ENCODE results near the gene C12orf50. TPM values are rescaled to one million over a fixed set of nuclear protein-coding genes. Genes with fewer than 3 reads are reported as not detected.

C12orf50 gene, protein sequence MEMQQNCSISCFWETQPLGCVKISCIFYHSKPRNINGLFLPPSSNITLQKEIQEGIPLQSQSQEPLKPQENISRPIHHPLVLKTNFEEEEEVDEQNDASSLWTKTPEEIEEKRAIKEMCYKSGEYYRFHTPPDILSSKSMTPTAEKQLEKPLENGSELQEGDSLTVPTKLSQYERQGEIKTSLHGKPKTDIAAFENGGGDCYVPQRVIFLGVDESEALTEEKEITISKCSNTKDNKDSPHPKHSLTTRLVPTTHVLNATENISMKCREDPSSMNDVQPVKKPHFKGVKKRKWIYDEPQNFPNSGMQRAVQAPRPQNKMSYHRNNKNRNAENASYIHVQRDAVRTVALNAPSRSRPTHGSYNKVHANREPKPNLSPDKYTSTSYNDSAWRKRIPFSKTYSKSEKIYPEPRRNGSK
- total RNA-seq (2021; fragmentation: NEBNext Ultra II Directional; extraction: Animal tissue kit (Norgen Biotek cat#: 25700)): not detected
- long read RNA-seq: 0 reads

DNA sequence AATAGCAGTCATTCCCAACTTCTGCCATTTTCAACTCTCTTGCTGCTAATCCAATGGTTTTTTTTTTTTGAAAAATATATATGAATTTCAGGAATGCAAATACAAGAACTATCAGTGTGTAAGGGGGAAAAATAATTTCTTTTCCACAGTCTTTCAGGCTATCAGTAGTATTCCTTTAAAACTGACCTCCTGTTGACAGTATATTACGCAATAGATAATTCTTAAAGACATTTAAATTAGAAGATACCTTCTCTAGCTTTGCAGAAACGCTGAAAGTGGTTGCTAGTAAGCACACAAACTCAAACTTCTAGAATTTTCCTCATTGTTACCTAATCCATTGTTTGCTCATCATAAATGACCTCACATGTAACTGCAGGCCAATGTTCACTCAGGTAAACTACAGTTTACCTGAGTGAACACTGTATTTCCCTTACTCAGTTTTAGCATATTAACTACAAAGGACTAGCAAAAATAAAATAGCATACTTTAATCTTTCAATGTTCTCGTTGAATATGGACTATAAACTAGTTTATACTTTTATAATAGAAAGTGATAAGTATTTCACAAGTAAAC is at the start of gene C12orf50:
C12orf50 (minus strand) TSS at position 309 of the 573 bp plus-strand sequence. CDS start 2,439 bp downstream, outside the sequence.
- TF ChIP-seq, protein P1, sequence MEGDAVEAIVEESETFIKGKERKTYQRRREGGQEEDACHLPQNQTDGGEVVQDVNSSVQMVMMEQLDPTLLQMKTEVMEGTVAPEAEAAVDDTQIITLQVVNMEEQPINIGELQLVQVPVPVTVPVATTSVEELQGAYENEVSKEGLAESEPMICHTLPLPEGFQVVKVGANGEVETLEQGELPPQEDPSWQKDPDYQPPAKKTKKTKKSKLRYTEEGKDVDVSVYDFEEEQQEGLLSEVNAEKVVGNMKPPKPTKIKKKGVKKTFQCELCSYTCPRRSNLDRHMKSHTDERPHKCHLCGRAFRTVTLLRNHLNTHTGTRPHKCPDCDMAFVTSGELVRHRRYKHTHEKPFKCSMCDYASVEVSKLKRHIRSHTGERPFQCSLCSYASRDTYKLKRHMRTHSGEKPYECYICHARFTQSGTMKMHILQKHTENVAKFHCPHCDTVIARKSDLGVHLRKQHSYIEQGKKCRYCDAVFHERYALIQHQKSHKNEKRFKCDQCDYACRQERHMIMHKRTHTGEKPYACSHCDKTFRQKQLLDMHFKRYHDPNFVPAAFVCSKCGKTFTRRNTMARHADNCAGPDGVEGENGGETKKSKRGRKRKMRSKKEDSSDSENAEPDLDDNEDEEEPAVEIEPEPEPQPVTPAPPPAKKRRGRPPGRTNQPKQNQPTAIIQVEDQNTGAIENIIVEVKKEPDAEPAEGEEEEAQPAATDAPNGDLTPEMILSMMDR (IDR thresholded peaks at IDR 0.05): no peak
- peaks cover 5% of the 10 kb centered on the region for H3K9me3 Mint-ChIP-seq
- H3K4me3 Mint-ChIP-seq: no peak within 1 kb of the TSS
- H3K4me1 Mint-ChIP-seq (ENCODE audit: low read depth): no peaks in the 10 kb centered on the region
- peaks cover 5% of the 10 kb centered on the region; the same call in 1 of the 2 replicates for H3K36me3 Mint-ChIP-seq (ENCODE audit: low read depth)
- no peak for DNase-seq
- H3K27ac Mint-ChIP-seq: no peak within 1 kb of the TSS
- peaks cover 8% of the 10 kb centered on the region for H3K27me3 Mint-ChIP-seq (ENCODE audit: insufficient read depth)

DNA sequence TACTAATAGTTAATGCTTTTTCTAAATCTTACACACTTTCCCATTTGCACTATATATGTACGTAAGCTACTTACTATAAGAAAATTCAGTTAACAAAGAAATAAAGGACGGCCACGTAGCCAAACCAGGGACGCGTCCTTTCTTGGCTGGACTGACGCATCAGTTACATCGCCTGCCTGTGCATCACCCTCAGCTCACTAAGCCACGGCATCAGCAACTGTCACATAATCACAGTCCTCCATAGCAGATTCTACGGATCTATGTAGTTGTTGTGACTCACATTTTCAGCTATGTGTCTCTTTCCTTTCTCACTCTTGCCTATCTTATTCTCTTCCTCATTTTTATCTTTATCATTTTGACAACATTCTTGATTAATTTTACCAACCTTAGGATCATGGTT is 38.1 kb upstream of the C12orf50 start:
- no peak overlapping the region for H3K27ac Mint-ChIP-seq
- H3K4me3 Mint-ChIP-seq: no peak overlapping the region

DNA sequence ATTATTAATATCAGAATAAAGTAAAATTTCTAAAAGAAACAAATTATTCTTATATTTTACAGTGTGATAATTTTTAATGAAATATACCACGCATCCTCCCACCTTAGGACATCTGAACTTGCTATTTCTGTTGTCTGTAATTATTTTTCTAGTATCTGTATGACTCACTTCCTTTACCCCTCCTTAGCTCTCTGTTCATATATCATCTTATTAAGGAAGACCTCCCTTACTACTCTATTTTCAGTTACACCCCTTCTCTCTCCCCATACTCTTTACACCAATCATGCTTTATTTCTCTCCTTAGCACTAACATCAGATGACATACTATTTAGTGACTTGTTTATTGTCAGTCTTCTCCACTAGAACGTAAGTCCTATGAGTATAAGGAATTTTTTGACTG is 34.2 kb upstream of the C12orf50 start:
- peaks cover 28% of the 10 kb centered on the region for H3K4me1 Mint-ChIP-seq (ENCODE audit: low read depth)
- H3K9me3 Mint-ChIP-seq: no peaks in the 10 kb centered on the region
- H3K27me3 Mint-ChIP-seq (ENCODE audit: insufficient read depth): no peaks in the 10 kb centered on the region; the same call in none of the 2 replicates
- H3K36me3 Mint-ChIP-seq (ENCODE audit: low read depth): peaks cover 24% of the 10 kb centered on the region
- H3K4me3 Mint-ChIP-seq: no peak overlapping the region
- TF ChIP-seq, protein P1 (IDR thresholded peaks at IDR 0.05): no peak
- no peak for DNase-seq
- H3K27ac Mint-ChIP-seq: peak overlapping the region; percentile 15

More for the DNA sequence above, 38.1 kb upstream of the C12orf50 start:
- Mint-ChIP-seq H3K9me3 (no peaks in the 10 kb centered on the region), H3K36me3 (ENCODE audit: low read depth) (peaks cover 26% of the 10 kb centered on the region), H3K27me3 (ENCODE audit: insufficient read depth) (no peaks in the 10 kb centered on the region; the same call in none of the 2 replicates), H3K4me1 (ENCODE audit: low read depth) (peaks cover 22% of the 10 kb centered on the region)
- DNase-seq: no peak
- TF ChIP-seq, protein P1 (IDR thresholded peaks at IDR 0.05): no peak

DNA sequence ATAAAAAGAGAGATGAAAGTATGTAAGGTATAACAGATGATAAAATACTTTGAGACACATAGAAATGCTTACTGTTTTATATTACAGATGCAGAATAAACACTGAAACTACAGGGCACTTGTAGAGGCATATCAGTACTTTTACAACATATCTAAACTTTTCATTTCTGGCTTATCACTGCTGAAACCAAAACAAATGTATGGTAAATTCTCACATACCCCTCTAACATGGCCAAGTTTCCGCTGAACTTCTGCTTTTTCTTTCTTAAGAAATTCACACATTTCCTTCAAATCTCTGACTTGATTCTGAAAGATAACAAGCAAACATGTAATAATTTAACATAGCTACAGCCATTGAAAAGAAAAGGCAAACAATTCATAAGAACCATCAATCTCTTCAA is 33.3 kb upstream of the C12orf50 start:
- peaks cover 34% of the 10 kb centered on the region for H3K4me1 Mint-ChIP-seq (ENCODE audit: low read depth)

DNA sequence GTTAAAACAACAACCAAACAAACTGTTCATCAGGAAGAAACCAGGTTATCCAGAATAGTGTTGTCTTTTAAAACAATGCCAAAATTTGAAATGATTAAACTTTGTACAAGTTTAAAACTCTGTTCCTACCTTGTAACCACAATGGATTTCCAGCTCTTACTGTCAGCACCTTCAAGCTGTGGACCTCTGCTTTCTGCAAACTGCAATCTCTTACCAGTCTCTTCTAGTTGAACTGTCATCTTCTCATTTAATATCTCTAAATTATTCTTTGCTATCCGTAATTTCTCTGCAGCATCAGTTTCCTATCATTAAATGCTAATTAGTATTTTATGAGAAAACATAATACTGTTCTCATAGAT is 29.5 kb upstream of the C12orf50 start:
- H3K36me3 Mint-ChIP-seq (ENCODE audit: low read depth): peaks cover 29% of the 10 kb centered on the region
- H3K27me3 Mint-ChIP-seq (ENCODE audit: insufficient read depth): no peaks in the 10 kb centered on the region
- peaks cover 43% of the 10 kb centered on the region for H3K4me1 Mint-ChIP-seq (ENCODE audit: low read depth)
- peak overlapping the region; percentile 19; the same call in 1 of the 2 replicates for H3K27ac Mint-ChIP-seq
- TF ChIP-seq, protein P1 (IDR thresholded peaks at IDR 0.05): no peak
- no peaks in the 10 kb centered on the region for H3K9me3 Mint-ChIP-seq
- no peak overlapping the region for H3K4me3 Mint-ChIP-seq
- no peak for DNase-seq

More for the DNA sequence above, 33.3 kb upstream of the C12orf50 start:
- Mint-ChIP-seq H3K9me3 (no peaks in the 10 kb centered on the region), H3K27me3 (ENCODE audit: insufficient read depth) (no peaks in the 10 kb centered on the region; the same call in none of the 2 replicates), H3K4me3 (no peak overlapping the region), H3K36me3 (ENCODE audit: low read depth) (peaks cover 26% of the 10 kb centered on the region), H3K27ac (no peak overlapping the region)
- no peak for DNase-seq
- TF ChIP-seq, protein P1 (IDR thresholded peaks at IDR 0.05): no peak
